Endothelial cell (in vitro differentiated cells): Measurements from ENCODE around the gene PSMG2. TPM values are rescaled to one million over a fixed set of nuclear protein-coding genes. Genes with fewer than 3 reads are reported as not detected.

Experiments used
- DNase-seq: peaks from one replicate; pipeline ENCODE4 v3.0.0; 2021; ENCODE audit warnings: low spot score
- H3K27ac Mint-ChIP-seq: one replicate; pipeline ENCODE4 v1.8.0; 2021; ENCODE audit warnings: mixed read lengths, inconsistent platforms; ENCODE audit not compliant: unreplicated experiment
- H3K27me3 Mint-ChIP-seq: one replicate; pipeline ENCODE4 v1.8.0; 2021; ENCODE audit warnings: mild to moderate bottlenecking, moderate library complexity, mixed read lengths, inconsistent platforms; ENCODE audit not compliant: unreplicated experiment
- H3K36me3 Mint-ChIP-seq: one replicate; pipeline ENCODE4 v1.8.0; 2021; ENCODE audit warnings: mild to moderate bottlenecking, low read depth, mixed read lengths, inconsistent platforms; ENCODE audit not compliant: unreplicated experiment
- H3K4me1 Mint-ChIP-seq: one replicate; pipeline ENCODE4 v1.8.0; 2021; ENCODE audit warnings: mild to moderate bottlenecking, mixed read lengths, inconsistent platforms; ENCODE audit not compliant: unreplicated experiment
- H3K4me3 Mint-ChIP-seq: one replicate; pipeline ENCODE4 v1.8.0; 2021; ENCODE audit warnings: mild to moderate bottlenecking, mixed read lengths, inconsistent platforms; ENCODE audit not compliant: unreplicated experiment
- H3K9me3 Mint-ChIP-seq: one replicate; pipeline ENCODE4 v1.8.0; 2021; ENCODE audit warnings: mixed read lengths, inconsistent platforms; ENCODE audit not compliant: unreplicated experiment
- CTCF ChIP-seq: fragments of 200-600 bp; sonication (generic); IDR thresholded peaks from one replicate; pipeline ENCODE4 v1.5.0; 2021; ENCODE audit warnings: antibody characterized with exemption; ENCODE audit not compliant: unreplicated experiment
- total RNA-seq: library from RNA; stranded (reverse); fragmentation: NEBNext Ultra II Directional; extraction: Animal tissue kit (Norgen Biotek cat#: 25700); gene quantifications from one replicate; pipeline ENCODE4 v1.2.1, GENCODE V29; 2021; ENCODE audit not compliant: unreplicated experiment

Gene PSMG2
- total RNA-seq, 1 donor from 2014 or later: 70.4 TPM

- Mint-ChIP-seq H3K4me3 (no peak overlapping the region), H3K27me3 (peaks cover 2% of the 10 kb centered on the region), H3K36me3 (no peaks in the 10 kb centered on the region), H3K9me3 (no peaks in the 10 kb centered on the region), H3K27ac (no peak overlapping the region), H3K4me1 (no peaks in the 10 kb centered on the region)
- no peak for DNase-seq
- no peak for TF ChIP-seq CTCF
Measured at GRCh38 chr18:12747530-12748315, 44.9 kb downstream of the PSMG2 start.

DNA sequence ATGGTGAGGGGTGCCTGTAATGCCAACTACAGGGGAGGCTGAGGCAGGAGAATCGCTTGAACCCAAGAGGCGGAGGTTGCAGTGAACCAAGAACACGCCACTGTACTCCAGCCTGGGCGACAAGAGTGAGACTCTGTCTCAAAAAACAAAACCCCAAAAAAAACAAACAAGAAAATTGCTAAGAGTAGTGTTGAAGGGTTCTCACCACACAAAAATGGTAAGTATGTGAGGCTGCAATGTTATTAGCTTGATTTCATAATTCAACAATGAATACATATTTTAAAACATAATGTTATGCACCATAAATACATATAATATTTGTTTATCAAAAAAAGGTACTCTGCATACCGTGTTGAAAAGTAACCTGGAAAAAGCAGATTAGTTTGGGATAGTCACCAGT, 45.8 kb downstream of the PSMG2 start:
- H3K27ac Mint-ChIP-seq: no peak overlapping the region

DNA sequence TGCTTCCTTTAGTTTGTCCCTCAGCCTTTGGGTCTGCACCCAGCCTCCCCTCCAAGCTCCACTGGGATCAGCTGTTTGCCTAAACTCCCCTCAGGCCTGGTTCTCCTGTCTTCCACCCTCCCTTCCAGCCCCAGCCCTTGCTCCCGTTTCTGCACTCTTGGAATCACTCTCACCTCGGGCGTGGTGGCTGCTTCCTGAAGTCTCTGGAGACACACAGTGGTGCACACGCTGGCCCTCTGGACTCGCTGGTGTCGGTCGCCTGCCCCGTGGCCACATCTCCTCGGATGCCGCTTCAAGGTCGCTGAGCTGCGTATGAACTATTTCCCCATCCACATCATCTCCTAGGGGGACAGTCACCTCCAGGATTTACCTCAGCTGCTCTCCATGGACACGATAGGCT, 46.3 kb downstream of the PSMG2 start:
- Mint-ChIP-seq H3K27ac (no peak overlapping the region), H3K27me3 (peaks cover 2% of the 10 kb centered on the region), H3K4me1 (no peaks in the 10 kb centered on the region), H3K9me3 (no peaks in the 10 kb centered on the region), H3K36me3 (no peaks in the 10 kb centered on the region), H3K4me3 (no peak overlapping the region)
- DNase-seq: no peak
- TF ChIP-seq CTCF: no peak

More for the DNA sequence above, 45.8 kb downstream of the PSMG2 start:
- no peak for DNase-seq
- Mint-ChIP-seq H3K4me3 (no peak overlapping the region), H3K36me3 (no peaks in the 10 kb centered on the region), H3K9me3 (no peaks in the 10 kb centered on the region), H3K27me3 (peaks cover 2% of the 10 kb centered on the region), H3K4me1 (no peaks in the 10 kb centered on the region)
- no peak for TF ChIP-seq CTCF

- no peak overlapping the region for H3K4me3 Mint-ChIP-seq
- peaks cover 2% of the 10 kb centered on the region for H3K27me3 Mint-ChIP-seq
- H3K27ac Mint-ChIP-seq: no peak overlapping the region
- TF ChIP-seq CTCF: no peak
- DNase-seq: no peak
- no peaks in the 10 kb centered on the region for H3K9me3 Mint-ChIP-seq
- H3K4me1 Mint-ChIP-seq: no peaks in the 10 kb centered on the region
- no peaks in the 10 kb centered on the region for H3K36me3 Mint-ChIP-seq
Measured at GRCh38 chr18:12750076-12750714, 47.4 kb downstream of the PSMG2 start.
